Neural cell (in vitro differentiated cells): Measurements from ENCODE around the gene MYO15A. TPM values are rescaled to one million over a fixed set of nuclear protein-coding genes. Genes with fewer than 3 reads are reported as not detected.

Experiments
- H2AFZ ChIP-seq: fragments of 200-600, 300-800 bp; sonication (generic), shearing (Covaris generic); 2 replicates; pipeline ENCODE4 v1.6.0; 2014; ENCODE audit warnings: low read depth, mild to moderate bottlenecking, antibody characterized with exemption, low read length, moderate library complexity
- H3F3A ChIP-seq: fragments of 200-600 bp; shearing (Covaris generic); 2 replicates; pipeline ENCODE4 v1.6.1; 2016; ENCODE audit warnings: mild to moderate bottlenecking, moderate library complexity, mixed read lengths, antibody characterized with exemption, low read length; ENCODE audit not compliant: insufficient read depth, poor library complexity, severe bottlenecking
- H3K27ac ChIP-seq: fragments of 200-600, 300-800 bp; sonication (generic), shearing (Covaris generic); 2 replicates; pipeline ENCODE4 v1.5.1; 2014; ENCODE audit warnings: mild to moderate bottlenecking, low read length, moderate library complexity
- H3K27me3 ChIP-seq: fragments of 300-800, 200-600 bp; sonication (generic), shearing (Covaris generic); 2 replicates; pipeline ENCODE4 v1.6.0; 2014; ENCODE audit warnings: mild to moderate bottlenecking, low read depth, low read length, moderate library complexity; ENCODE audit not compliant: insufficient read depth
- H3K36me3 ChIP-seq: fragments of 300-800, 200-600 bp; sonication (generic), shearing (Covaris generic); 2 replicates; pipeline ENCODE4 v1.5.1; 2014; ENCODE audit warnings: mild to moderate bottlenecking, antibody characterized with exemption, low read length, moderate library complexity; ENCODE audit not compliant: insufficient read depth
- H3K4me2 ChIP-seq: fragments of 300-800, 200-600 bp; sonication (generic), shearing (Covaris generic); 2 replicates; pipeline ENCODE4 v1.6.0; 2014; ENCODE audit warnings: mild to moderate bottlenecking, low read length
- H3K4me3 ChIP-seq: fragments of 300-800, 200-600 bp; sonication (generic), shearing (Covaris generic); 2 replicates; pipeline ENCODE4 v1.5.1; 2014; ENCODE audit warnings: mild to moderate bottlenecking, low read length, moderate library complexity
- H3K79me2 ChIP-seq: fragments of 200-600 bp; shearing (Covaris generic); replicated peaks from 2 replicates; pipeline ENCODE4 v1.6.0; 2014; ENCODE audit warnings: mild to moderate bottlenecking, low read length, moderate library complexity; ENCODE audit not compliant: insufficient read depth
- H3K9ac ChIP-seq: fragments of 300-800, 200-600 bp; sonication (generic), shearing (Covaris generic); 2 replicates; pipeline ENCODE4 v1.6.1; 2016; ENCODE audit warnings: mild to moderate bottlenecking, low read length, mixed read lengths
- H3K9me2 ChIP-seq: fragments of 200-600 bp; shearing (Covaris generic); 2 replicates; pipeline ENCODE4 v1.6.1; 2016; ENCODE audit warnings: mild to moderate bottlenecking, low read length, mixed read lengths; ENCODE audit not compliant: insufficient read depth
- H3K9me3 ChIP-seq: fragments of 200-600, 300-800 bp; sonication (generic), shearing (Covaris generic); 2 replicates; pipeline ENCODE4 v1.6.1; 2016; ENCODE audit warnings: mild to moderate bottlenecking, mixed run types, low read length, moderate library complexity, mixed read lengths
- H4K20me1 ChIP-seq: fragments of 200-600 bp; shearing (Covaris generic); 2 replicates; pipeline ENCODE4 v1.6.1; 2016; ENCODE audit warnings: mild to moderate bottlenecking, mixed run types; ENCODE audit not compliant: insufficient read depth
- CTCF ChIP-seq: fragments of 450-650 bp; IDR thresholded peaks from 2 replicates; pipeline ENCODE4 v1.5.1; 2014; ENCODE audit warnings: antibody characterized with exemption, mild to moderate bottlenecking, moderate library complexity; ENCODE audit not compliant: poor library complexity, severe bottlenecking
- EP300 ChIP-seq: fragments of 450-650 bp; conservative IDR thresholded peaks from 2 replicates; pipeline ENCODE4 v1.6.1; 2014; ENCODE audit warnings: antibody characterized with exemption, mild to moderate bottlenecking, moderate library complexity; ENCODE audit not compliant: poor library complexity, severe bottlenecking
- EZH2 ChIP-seq: fragments of 200-600, 300-800 bp; shearing (Covaris generic), sonication (generic); IDR thresholded peaks from 2 replicates; pipeline ENCODE4 v1.6.1; 2014; ENCODE audit warnings: antibody characterized with exemption, low read length, borderline replicate concordance, mild to moderate bottlenecking; ENCODE audit not compliant: insufficient read depth, poor library complexity, severe bottlenecking
- MXI1 ChIP-seq: fragments of 450-650 bp; conservative IDR thresholded peaks from 2 replicates; pipeline ENCODE4 v1.6.1; 2014; ENCODE audit warnings: antibody characterized with exemption, mild to moderate bottlenecking; ENCODE audit not compliant: poor library complexity, severe bottlenecking
- POLR2AphosphoS5 ChIP-seq: IDR thresholded peaks from 2 replicates; pipeline ENCODE4 v1.6.1; 2012
- RAD21 ChIP-seq: fragments of 450-650 bp; conservative IDR thresholded peaks from 2 replicates; pipeline ENCODE4 v1.6.1; 2014; ENCODE audit warnings: antibody characterized with exemption, mild to moderate bottlenecking, moderate library complexity
- REST ChIP-seq: IDR thresholded peaks from 2 replicates; pipeline ENCODE4 v1.6.1; 2012; ENCODE audit warnings: borderline replicate concordance
- SMC3 ChIP-seq: fragments of 450-650 bp; conservative IDR thresholded peaks from 2 replicates; pipeline ENCODE4 v1.6.1; 2014; ENCODE audit warnings: antibody characterized with exemption, mild to moderate bottlenecking, moderate library complexity; ENCODE audit not compliant: poor library complexity
- TAF1 ChIP-seq: IDR thresholded peaks from 2 replicates; pipeline ENCODE4 v1.6.1; 2012; ENCODE audit warnings: low read depth
- polyA plus RNA-seq: library from polyadenylated mRNA; depleted of rRNA; stranded (reverse); fragments of >200 nt; gene quantifications from 2 replicates; pipeline ENCODE4 v1.2.3, GENCODE V29; 2014

Gene MYO15A
- polyA plus RNA-seq, 1 donor from 2014 or later, result 1.9 TPM

GRCh38 chr17:18087610-18088491 lies 20.7 kb upstream of the MYO15A start, which contains the start of gene DRG2:
Gene DRG2 (plus strand): TSS chr17:18087948. CDS start chr17:18088024, 76 bp downstream.
- peak within 1 kb of the TSS; percentile 72 for H3K27ac ChIP-seq
- peak within 1 kb of the TSS; percentile 73 for H3K4me3 ChIP-seq
- H4K20me1 ChIP-seq, result no peaks in the 10 kb centered on the region
- H3K9ac ChIP-seq, result peak within 1 kb of the TSS; percentile 74
- H3K9me2 ChIP-seq, result no peaks in the 10 kb centered on the region
- no peaks in the 10 kb centered on the region for H3F3A ChIP-seq
- TF ChIP-seq CTCF (peak; percentile 45), RAD21 (peak; percentile 45), EZH2 (no peak), MXI1 (peak; percentile 85), POLR2AphosphoS5 (peak; percentile 75), TAF1 (peak; percentile 94), SMC3 (peak; percentile 52), EP300 (peak; percentile 64), REST (peak; percentile 77)
- no peaks in the 10 kb centered on the region for H3K79me2 ChIP-seq
- H3K9me3 ChIP-seq, result no peaks in the 10 kb centered on the region
- peak within 1 kb of the TSS; percentile 90 for H2AFZ ChIP-seq
- H3K4me2 ChIP-seq, result peak within 1 kb of the TSS; percentile 76
- no peaks in the 10 kb centered on the region for H3K36me3 ChIP-seq
- H3K27me3 ChIP-seq, result no peaks in the 10 kb centered on the region

- no peak overlapping the region for H3K4me3 ChIP-seq
- H3K27ac ChIP-seq, result no peak overlapping the region
- H3K4me2 ChIP-seq, result no peak overlapping the region
- TF ChIP-seq RAD21 (no peak), MXI1 (no peak), POLR2AphosphoS5 (no peak), TAF1 (no peak)
- H3K36me3 ChIP-seq, result no peaks in the 10 kb centered on the region
- no peaks in the 10 kb centered on the region for H3K9me2 ChIP-seq
- H3K9ac ChIP-seq, result no peak overlapping the region
- no peak overlapping the region for H2AFZ ChIP-seq
- H4K20me1 ChIP-seq, result no peaks in the 10 kb centered on the region
- H3F3A ChIP-seq, result no peaks in the 10 kb centered on the region
- H3K79me2 ChIP-seq, result no peaks in the 10 kb centered on the region
- no peaks in the 10 kb centered on the region for H3K27me3 ChIP-seq
- H3K9me3 ChIP-seq, result no peaks in the 10 kb centered on the region
Measured at GRCh38 chr17:18089613-18090012, 18.9 kb upstream of the MYO15A start.
